Activated CD4-positive, alpha-beta T cell treated with anti-CD3 and anti-CD28 coated beads, Interleukin-2, amount 10 ng/mL, durations not matched to agents 7 days and 5 days (primary cell): ENCODE data around the gene EMILIN1. TPM values are rescaled to one million over a fixed set of nuclear protein-coding genes. Genes with fewer than 3 reads are reported as not detected.

Source experiments
- CTCF ChIA-PET: fragments of 350-600 bp; sonication (Branson Sonifier 250); formaldehyde crosslinking; loops from one replicate; lab custom pipeline; 2021; ENCODE audit warnings: antibody characterized with exemption; lab: Charles Lee
- POLR2A ChIA-PET: fragments of 350-600 bp; sonication (Branson Sonifier 250); formaldehyde crosslinking; loops from one replicate; lab custom pipeline; 2021; ENCODE audit warnings: antibody characterized with exemption; lab: Charles Lee
- DNase-seq: peaks from one replicate; pipeline ENCODE4 v3.0.0-alpha.2; 2020
- H3K27ac Mint-ChIP-seq: one replicate; pipeline ENCODE4 v1.8.0; 2021; ENCODE audit warnings: mild to moderate bottlenecking, moderate library complexity, mixed read lengths
- H3K27me3 Mint-ChIP-seq: one replicate; pipeline ENCODE4 v1.8.0; 2021; ENCODE audit warnings: mixed read lengths
- H3K36me3 Mint-ChIP-seq: one replicate; pipeline ENCODE4 v1.8.0; 2021; ENCODE audit warnings: low read depth, mixed read lengths
- H3K4me1 Mint-ChIP-seq: one replicate; pipeline ENCODE4 v1.8.0; 2021; ENCODE audit warnings: mixed read lengths
- H3K4me3 Mint-ChIP-seq: one replicate; pipeline ENCODE4 v1.8.0; 2021; ENCODE audit warnings: mild to moderate bottlenecking, moderate library complexity, mixed read lengths
- H3K9me3 Mint-ChIP-seq: one replicate; pipeline ENCODE4 v1.8.0; 2021; ENCODE audit warnings: mixed read lengths
- total RNA-seq, 2 experiments: library from RNA; stranded (reverse); gene quantifications; one replicate each; pipeline ENCODE4 v1.2.3, GENCODE V29; 2021

The EMILIN1 gene
- total RNA-seq, 2 experiments from 2014 or later: 0.56 to 0.64 TPM

DNA sequence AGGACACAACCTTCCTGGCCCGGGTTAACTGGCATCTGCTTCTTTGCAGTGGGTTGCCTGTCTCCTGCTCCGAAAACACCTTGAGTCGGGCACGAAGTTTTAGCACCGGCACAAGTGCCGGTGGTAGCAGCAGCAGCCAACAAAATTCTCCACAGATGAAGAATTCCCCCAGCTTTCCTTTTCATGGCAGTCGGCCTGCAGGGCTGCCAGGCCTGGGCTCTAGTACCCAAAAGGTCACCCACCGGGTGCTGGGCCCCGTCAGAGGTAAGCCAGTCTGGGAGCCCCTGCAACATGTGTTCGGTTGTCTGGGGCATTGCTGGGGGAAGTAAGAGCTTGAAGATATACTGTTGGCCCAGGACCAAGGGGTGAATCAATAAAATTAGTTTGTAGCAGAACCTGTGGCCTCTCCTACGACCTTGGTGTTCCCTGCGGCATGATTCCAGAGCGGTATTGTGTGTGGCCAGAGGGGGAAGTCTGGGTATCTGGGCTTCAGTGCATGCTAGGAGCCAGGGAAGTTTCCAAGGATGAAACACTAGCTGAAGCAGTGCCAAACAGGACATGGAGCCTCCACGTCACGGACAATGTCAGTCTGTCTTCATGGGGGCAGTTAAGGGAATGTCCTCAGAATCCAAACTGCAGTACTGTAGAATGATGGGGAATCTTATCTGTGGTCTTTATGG, 19.1 kb upstream of the EMILIN1 start:
- Mint-ChIP-seq H3K9me3 (no peaks in the 10 kb centered on the region), H3K4me1 (no peaks in the 10 kb centered on the region), H3K27ac (peak overlapping the region; percentile 42), H3K4me3 (no peak overlapping the region), H3K27me3 (no peaks in the 10 kb centered on the region), H3K36me3 (peaks cover 17% of the 10 kb centered on the region)
- POLR2A ChIA-PET: interaction anchor here (1.0 kb wide), 1 partner anchor 12 kb away, joined by 3 read pairs; the partner anchor contains the start of gene OST4
- CTCF ChIA-PET: interaction anchor here (1.0 to 1.8 kb wide), 7 partner anchors 9 to 244 kb away, joined by 3 to 6 read pairs (median 4); partner anchors contain the start of genes OST4 and TMEM214
- no peak for DNase-seq

DNA sequence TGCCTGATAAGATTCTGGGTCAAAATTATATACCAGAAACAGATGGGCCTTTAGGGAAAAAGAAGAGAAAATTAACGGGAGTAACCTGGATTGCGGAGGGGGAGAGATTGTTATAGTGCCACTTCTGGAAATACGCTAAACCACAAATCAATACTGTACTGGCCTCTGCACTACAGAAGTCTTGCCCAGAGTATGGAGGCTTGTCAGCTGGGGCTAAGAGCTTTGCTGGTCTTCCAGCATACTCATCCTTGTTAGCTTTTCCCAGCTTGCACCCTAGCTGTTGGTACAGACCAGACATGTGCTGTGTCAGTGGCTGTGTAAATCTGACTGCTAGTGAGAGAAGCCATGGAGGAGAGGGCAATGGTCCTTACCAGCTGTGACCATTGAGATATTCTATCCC, 18.1 kb upstream of the EMILIN1 start:
- POLR2A ChIA-PET: interaction anchor here (0.5 to 1.0 kb wide), 2 partner anchors 11 to 43 kb away, joined by 3 read pairs; partner anchors contain the start of gene OST4
- CTCF ChIA-PET: interaction anchor here (1.0 to 1.8 kb wide), 4 partner anchors 24 to 214 kb away, joined by 3 to 4 read pairs (median 4); partner anchors contain the start of gene TMEM214
- no peaks in the 10 kb centered on the region for H3K4me1 Mint-ChIP-seq
- no peak overlapping the region for H3K4me3 Mint-ChIP-seq
- H3K27ac Mint-ChIP-seq: no peak overlapping the region
- H3K36me3 Mint-ChIP-seq: peaks cover 17% of the 10 kb centered on the region
- no peaks in the 10 kb centered on the region for H3K27me3 Mint-ChIP-seq
- no peaks in the 10 kb centered on the region for H3K9me3 Mint-ChIP-seq
- no peak for DNase-seq

DNA sequence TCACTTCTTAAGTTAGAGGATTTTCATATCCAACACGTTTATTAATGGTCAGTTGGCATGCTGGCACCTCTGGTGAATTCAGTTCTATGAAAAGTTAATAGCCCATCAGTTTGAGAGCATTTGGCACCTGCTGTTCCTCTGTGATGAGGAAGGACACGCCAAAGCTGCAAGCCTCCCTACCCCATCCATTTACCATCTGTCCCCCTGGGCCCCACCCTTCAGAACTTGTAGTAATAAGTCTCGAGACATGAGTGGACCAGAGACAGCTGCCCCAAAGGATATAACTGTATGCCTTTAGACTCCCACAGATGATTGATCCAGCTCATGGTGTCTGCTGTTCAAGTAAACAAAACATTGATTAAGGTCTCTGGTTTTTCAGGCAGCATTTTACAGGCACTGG, 13.3 kb upstream of the EMILIN1 start:
- H3K27me3 Mint-ChIP-seq: no peaks in the 10 kb centered on the region
- POLR2A ChIA-PET: interaction anchor here (1.4 kb wide), 1 partner anchor 14 kb away, joined by 4 read pairs; no protein-coding TSS in a partner anchor
- H3K9me3 Mint-ChIP-seq: no peaks in the 10 kb centered on the region
- CTCF ChIA-PET: interaction anchor here (1.1 kb wide), 1 partner anchor 103 kb away, joined by 3 read pairs; no protein-coding TSS in a partner anchor
- H3K4me3 Mint-ChIP-seq: no peak overlapping the region
- H3K4me1 Mint-ChIP-seq: peaks cover 21% of the 10 kb centered on the region
- no peak for DNase-seq
- no peak overlapping the region for H3K27ac Mint-ChIP-seq
- peaks cover 36% of the 10 kb centered on the region for H3K36me3 Mint-ChIP-seq

DNA sequence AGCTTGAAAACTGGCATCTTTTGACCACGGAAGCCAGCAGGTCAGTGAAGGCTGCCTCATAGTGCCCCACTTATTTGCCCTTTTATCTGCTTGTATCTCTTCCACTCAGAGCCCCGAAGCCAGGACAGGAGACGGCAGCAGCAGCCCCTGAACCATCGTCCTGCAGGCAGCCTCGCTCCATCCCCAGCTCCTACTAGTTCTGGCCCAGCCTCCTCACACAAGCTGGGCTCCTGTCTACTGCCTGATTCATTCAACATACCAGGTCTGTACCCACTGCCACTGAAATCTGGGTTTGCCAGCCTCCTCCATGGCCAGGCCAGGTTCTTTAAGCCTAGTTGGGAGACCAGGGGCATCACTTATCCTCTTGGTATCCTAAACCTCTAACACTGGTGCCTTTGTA, 11.0 kb upstream of the EMILIN1 start:
- DNase-seq: no peak
- H3K27me3 Mint-ChIP-seq: no peaks in the 10 kb centered on the region
- peak overlapping the region; percentile 60 for H3K27ac Mint-ChIP-seq
- ChIA-PET CTCF (interaction anchor here (0.6 to 8.7 kb wide), 7 partner anchors 8 to 862 kb away, joined by 3 to 44 read pairs (median 6); no protein-coding TSS in a partner anchor), POLR2A (no interaction called here)
- H3K9me3 Mint-ChIP-seq: no peaks in the 10 kb centered on the region
- H3K4me3 Mint-ChIP-seq: no peak overlapping the region
- H3K4me1 Mint-ChIP-seq: peaks cover 35% of the 10 kb centered on the region
- peaks cover 43% of the 10 kb centered on the region for H3K36me3 Mint-ChIP-seq

DNA sequence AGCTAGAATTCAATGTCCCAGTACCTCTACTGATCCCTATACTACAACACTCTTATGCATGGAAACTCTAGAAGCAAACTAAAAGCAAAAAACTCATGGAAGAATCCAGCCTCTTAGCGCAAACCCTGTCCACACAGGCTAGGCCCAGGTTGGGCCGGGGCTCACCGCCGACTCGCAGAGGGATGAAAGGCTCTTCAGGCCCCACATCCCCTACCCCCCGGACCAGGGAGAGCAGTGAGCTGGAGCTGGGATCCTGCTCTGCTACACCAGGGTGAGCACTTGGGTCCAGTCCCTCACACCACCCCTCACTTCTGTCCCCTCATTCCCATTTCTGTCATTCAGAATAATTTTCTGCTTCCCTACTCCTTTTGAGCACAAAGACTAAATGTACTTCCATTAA, 9.0 kb upstream of the EMILIN1 start:
- Mint-ChIP-seq H3K4me3 (peak overlapping the region; percentile 97), H3K36me3 (peaks cover 39% of the 10 kb centered on the region), H3K4me1 (peaks cover 50% of the 10 kb centered on the region), H3K27ac (peak overlapping the region; percentile 43), H3K9me3 (no peaks in the 10 kb centered on the region), H3K27me3 (no peaks in the 10 kb centered on the region)
- no peak for DNase-seq
- ChIA-PET CTCF (interaction anchor here (0.9 to 8.7 kb wide), 3 partner anchors 12 to 17 kb away, joined by 3 to 44 read pairs (median 8); no protein-coding TSS in a partner anchor), POLR2A (no interaction called here)

DNA sequence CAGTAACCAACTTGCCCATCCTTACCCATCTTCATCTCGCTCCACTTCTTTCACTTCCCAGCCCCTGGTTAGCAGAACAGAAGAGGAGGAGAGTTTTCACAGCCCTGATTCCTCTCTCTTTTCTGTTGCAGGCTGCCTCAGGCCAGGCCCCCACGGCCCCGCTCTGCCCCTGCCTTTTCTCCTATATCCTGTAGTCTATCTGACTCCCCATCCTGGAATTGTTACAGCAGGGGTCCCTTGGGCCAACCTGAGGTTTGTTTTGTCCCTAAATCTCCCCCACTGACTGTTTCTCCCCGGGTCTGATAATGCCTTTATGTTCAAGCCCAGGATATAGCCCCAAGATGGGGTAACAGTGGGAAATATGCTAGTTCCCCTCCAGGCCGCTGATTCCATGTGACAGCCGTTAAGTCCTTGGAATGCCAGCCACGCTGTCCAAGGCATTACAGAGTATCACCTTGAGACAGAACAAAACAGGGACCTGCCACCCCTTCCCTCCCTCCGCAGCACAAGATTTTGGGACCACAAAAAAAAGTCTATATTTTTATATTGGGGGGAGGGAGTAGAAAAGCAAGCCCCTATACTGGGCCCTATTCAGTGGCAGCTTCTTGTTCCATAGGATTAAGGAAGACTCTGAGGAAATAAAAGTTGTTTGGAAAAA, 8.3 kb upstream of the EMILIN1 start:
- Mint-ChIP-seq H3K4me3 (peak overlapping the region; percentile 97), H3K4me1 (peaks cover 56% of the 10 kb centered on the region), H3K9me3 (no peaks in the 10 kb centered on the region), H3K27ac (peak overlapping the region; percentile 96), H3K27me3 (no peaks in the 10 kb centered on the region), H3K36me3 (peaks cover 38% of the 10 kb centered on the region)
- no peak for DNase-seq
- CTCF ChIA-PET: interaction anchor here (8.7 kb wide), 1 partner anchor 12 kb away, joined by 44 read pairs; no protein-coding TSS in a partner anchor
- POLR2A ChIA-PET: no interaction called here

DNA sequence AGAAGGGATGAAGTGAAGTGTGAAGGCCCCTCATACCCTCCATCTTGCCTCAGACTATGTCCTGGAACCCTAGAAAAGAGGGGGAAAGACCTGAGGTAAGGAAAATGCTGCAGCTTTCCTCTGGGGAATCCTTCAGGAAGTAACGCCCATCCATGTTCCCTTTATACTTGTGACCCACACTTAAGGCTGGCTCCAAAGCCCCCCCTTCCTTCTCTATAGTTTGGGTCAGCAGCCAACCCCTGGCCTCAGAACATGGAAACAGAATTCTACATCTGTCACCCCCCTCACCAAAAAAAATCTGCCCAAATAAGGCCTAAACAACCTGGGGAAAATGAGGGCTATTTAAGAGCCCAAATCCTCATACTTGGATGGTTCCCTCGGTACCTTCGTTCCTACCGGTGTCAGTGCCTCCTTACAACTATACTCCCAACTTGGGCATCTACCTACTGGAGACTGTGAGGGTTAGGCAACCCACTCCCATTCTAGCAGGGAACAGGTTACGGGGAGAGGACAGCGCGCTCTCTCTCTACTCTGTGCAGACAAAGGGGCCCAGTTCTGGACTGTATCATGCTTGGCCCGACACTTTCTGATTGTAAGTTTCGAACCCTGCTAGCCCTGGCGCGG, 7.7 kb upstream of the EMILIN1 start:
- Mint-ChIP-seq H3K27ac (peak overlapping the region; percentile 96), H3K4me3 (peak overlapping the region; percentile 97), H3K9me3 (no peaks in the 10 kb centered on the region), H3K4me1 (peaks cover 59% of the 10 kb centered on the region), H3K27me3 (no peaks in the 10 kb centered on the region), H3K36me3 (peaks cover 35% of the 10 kb centered on the region)
- ChIA-PET CTCF (interaction anchor here (0.8 to 8.7 kb wide), 9 partner anchors 11 to 109 kb away, joined by 3 to 44 read pairs (median 4); partner anchors contain the start of genes AGBL5 and KHK), POLR2A (interaction anchor here (0.8 to 1.4 kb wide), 3 partner anchors 10 to 19 kb away, joined by 3 to 9 read pairs (median 6); partner anchors contain the start of gene AGBL5)
- DNase-seq: no peak

DNA sequence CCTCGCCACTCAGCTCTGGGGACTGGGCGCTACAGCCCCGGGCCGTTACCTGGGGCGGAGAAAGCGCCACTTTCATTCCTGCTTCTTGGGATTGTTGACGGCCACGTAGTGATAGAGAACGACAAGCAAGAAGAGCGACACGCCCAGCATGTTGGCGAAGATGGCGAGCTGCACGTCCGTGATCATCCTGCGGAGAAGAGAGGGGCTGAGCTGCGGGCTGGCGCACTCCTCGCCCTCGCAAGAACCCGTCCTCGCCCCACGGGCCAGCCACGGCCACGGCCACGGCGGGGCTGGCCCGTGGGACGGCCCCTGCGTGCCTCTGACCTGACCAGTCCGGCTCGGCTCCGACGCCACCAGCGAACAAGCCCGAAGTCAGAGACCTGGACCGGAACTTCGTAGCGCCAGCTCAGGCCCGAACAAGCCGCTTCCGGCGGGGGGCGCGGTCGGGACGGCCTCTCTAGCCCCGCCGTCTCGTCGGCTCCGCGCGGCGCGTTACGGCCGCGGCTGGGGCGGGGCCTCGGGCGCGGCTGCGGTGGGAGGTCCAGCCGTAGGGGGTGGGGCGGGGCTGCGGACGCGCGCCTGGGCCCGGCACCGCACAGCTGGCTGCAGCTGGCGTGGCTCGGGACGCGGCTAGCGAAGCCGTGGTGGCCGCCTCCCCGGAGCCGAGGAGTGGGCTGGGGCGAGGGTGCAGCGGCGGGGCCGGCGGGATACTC, 7.0 kb upstream of the EMILIN1 start, which contains the start of gene OST4:
TSS of gene OST4 (minus strand) at position 378 of the 713 bp plus-strand sequence.
- no peaks in the 10 kb centered on the region for H3K9me3 Mint-ChIP-seq
- peak; percentile 91 for DNase-seq
- H3K4me3 Mint-ChIP-seq: peak within 1 kb of the TSS; percentile 97
- H3K27ac Mint-ChIP-seq: peak within 1 kb of the TSS; percentile 96
- H3K36me3 Mint-ChIP-seq: peaks cover 31% of the 10 kb centered on the region
- no peaks in the 10 kb centered on the region for H3K27me3 Mint-ChIP-seq
- ChIA-PET POLR2A (interaction anchor here (0.6 to 1.4 kb wide), 4 partner anchors 10 to 28 kb away, joined by 3 to 9 read pairs (median 4); partner anchors contain the start of gene AGBL5), CTCF (interaction anchor here (0.8 to 8.7 kb wide), 9 partner anchors 10 to 110 kb away, joined by 3 to 44 read pairs (median 4); partner anchors contain the start of genes AGBL5 and KHK)
- peaks cover 62% of the 10 kb centered on the region for H3K4me1 Mint-ChIP-seq

DNA sequence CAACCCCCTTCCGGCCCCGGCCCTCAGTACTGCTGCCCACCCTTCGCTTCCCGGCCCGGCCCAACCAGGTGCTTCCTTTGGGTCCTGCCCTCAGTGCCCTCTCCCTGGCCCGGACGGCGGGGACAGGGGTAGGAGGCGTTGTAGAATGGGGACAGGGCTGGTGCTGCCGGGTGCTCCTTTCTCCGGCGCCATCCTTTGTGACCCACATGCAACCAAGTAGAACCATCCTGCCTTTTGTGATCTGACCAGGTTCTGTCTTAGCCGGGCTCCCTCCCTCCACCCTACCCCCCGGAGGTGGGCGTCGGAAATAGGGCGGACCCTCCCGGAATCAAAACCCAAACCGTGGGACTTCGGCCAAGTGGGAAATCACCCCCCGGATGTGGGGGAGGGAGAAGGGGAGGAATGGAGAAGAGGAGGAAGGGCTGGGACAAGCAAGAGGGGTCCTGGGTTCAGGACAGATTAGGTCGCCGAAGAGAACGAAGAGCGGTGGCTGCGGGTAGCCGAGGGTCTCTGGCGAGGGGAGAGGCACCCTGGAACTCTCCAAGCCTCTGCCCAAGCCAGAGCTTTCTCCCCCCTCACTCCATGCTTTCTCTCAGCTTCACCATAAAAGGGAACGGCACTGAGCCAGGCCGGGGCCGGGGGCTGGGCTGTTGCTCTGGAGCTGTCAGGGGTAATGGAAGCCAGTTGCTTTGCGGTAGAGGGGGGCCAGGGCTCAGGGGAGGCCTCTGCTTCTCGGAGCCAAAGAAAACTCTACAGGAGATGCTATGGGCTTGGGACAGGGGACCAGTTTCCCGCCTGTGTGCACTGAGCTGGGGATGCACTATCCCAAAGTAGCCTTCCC, 6.2 kb upstream of the EMILIN1 start:
- H3K27me3 Mint-ChIP-seq: no peaks in the 10 kb centered on the region
- CTCF ChIA-PET: interaction anchor here (0.6 to 8.7 kb wide), 13 partner anchors 8 to 284 kb away, joined by 3 to 44 read pairs (median 4); partner anchors contain the start of genes AGBL5, GTF3C2 and KHK
- peak overlapping the region; percentile 89 for H3K27ac Mint-ChIP-seq
- peaks cover 67% of the 10 kb centered on the region for H3K4me1 Mint-ChIP-seq
- no peaks in the 10 kb centered on the region for H3K9me3 Mint-ChIP-seq
- peaks cover 31% of the 10 kb centered on the region for H3K36me3 Mint-ChIP-seq
- peak overlapping the region; percentile 81 for H3K4me3 Mint-ChIP-seq
- POLR2A ChIA-PET: interaction anchor here (0.6 to 1.4 kb wide), 3 partner anchors 9 to 29 kb away, joined by 3 to 9 read pairs (median 6); partner anchors contain the start of gene AGBL5
- DNase-seq: no peak

DNA sequence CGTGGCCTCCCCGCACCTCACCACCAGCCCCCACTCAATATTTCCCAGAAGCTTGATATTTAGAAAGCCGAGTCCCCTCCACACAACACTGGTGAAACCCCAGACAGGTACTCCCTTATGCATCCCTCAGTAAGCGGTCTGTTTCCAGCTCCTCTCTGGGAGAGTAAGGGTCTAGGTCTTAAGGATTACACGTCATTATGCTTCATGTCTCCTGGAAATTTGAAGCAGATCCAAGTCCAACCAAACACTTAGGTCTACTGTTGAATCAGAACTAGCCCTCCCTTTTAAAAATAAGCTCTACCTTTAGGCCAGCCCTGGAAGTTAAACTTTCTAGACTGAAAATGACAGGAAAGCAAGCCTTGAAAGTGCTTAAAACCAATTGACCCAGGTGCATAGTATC, 5.5 kb upstream of the EMILIN1 start:
- H3K9me3 Mint-ChIP-seq: no peaks in the 10 kb centered on the region
- peak overlapping the region; percentile 81 for H3K4me3 Mint-ChIP-seq
- H3K4me1 Mint-ChIP-seq: peaks cover 72% of the 10 kb centered on the region

More for the DNA sequence above, 5.5 kb upstream of the EMILIN1 start:
- peaks cover 31% of the 10 kb centered on the region for H3K36me3 Mint-ChIP-seq
- peaks cover under 1% of the 10 kb centered on the region for H3K27me3 Mint-ChIP-seq
- no peak for DNase-seq
- CTCF ChIA-PET: interaction anchor here (0.6 to 8.7 kb wide), 10 partner anchors 9 to 284 kb away, joined by 3 to 44 read pairs (median 4); partner anchors contain the start of genes AGBL5, GTF3C2 and KHK
- POLR2A ChIA-PET: no interaction called here
- H3K27ac Mint-ChIP-seq: peak overlapping the region; percentile 68
